K562 (cell line): Measurements from ENCODE around the gene ZNF646. TPM values are rescaled to one million over a fixed set of nuclear protein-coding genes. Genes with fewer than 3 reads are reported as not detected.

ENCODE experiments used
- CLOCK ChIP-seq: fragments of 250-450 bp; sonication (Bioruptor Pico); IDR thresholded peaks from 2 replicates; pipeline ENCODE4 v1.4.0; 2020; ENCODE audit warnings: mild to moderate bottlenecking, moderate library complexity, borderline replicate concordance
- ETV6 ChIP-seq, 3 experiments: fragments of 150-350 bp in 1 of 3; sonication (generic) in 1 of 3; formaldehyde crosslinking in 1 of 3; IDR thresholded peaks; 2 replicates each; pipeline versions ENCODE4 v1.6.1 to v1.8.0; 2014 to 2022; ENCODE audit warnings: borderline replicate concordance in 2 of 3, low read depth in 2 of 3, antibody characterized with exemption in 1 of 3, low read length in 1 of 3, mild to moderate bottlenecking in 1 of 3, missing genetic modification reagents in 1 of 3
- MECOM ChIP-seq: fragments of 250-450 bp; sonication (Bioruptor Pico); IDR thresholded peaks from 2 replicates; pipeline ENCODE4 v1.8.0; 2022; ENCODE audit warnings: inconsistent platforms
- TOE1 ChIP-seq, 2 experiments: fragments of 450-650 bp in 1 of 2; sonication (generic) in 1 of 2; formaldehyde crosslinking in 1 of 2; IDR thresholded peaks; 2 replicates each; pipeline versions ENCODE4 v1.7.1 to v1.8.0; 2016 to 2022; ENCODE audit warnings: borderline replicate concordance in 2 of 2, mild to moderate bottlenecking in 2 of 2, antibody characterized with exemption in 1 of 2, inconsistent platforms in 1 of 2, low read depth in 1 of 2, missing genetic modification reagents in 1 of 2, moderate library complexity in 1 of 2
- ZNF318 ChIP-seq, 2 experiments: fragments of 450-650 bp; IDR thresholded peaks; 2 replicates each; pipeline ENCODE4 v1.6.1; 2016; ENCODE audit warnings: mild to moderate bottlenecking in 2 of 2, borderline replicate concordance in 1 of 2, low read depth in 1 of 2, moderate library complexity in 1 of 2
- ZNF592 ChIP-seq: fragments of 450-650 bp; IDR thresholded peaks from 2 replicates; pipeline ENCODE4 v1.6.1; 2017; ENCODE audit warnings: antibody characterized with exemption, mild to moderate bottlenecking
- ZNF785 ChIP-seq: fragments of 250-450 bp; sonication (Bioruptor Pico); IDR thresholded peaks from 2 replicates; pipeline ENCODE4 v1.4.0; 2020; ENCODE audit warnings: mild to moderate bottlenecking
- polyA plus RNA-seq, 8 experiments: library from polyadenylated mRNA; depleted of rRNA in 4 of 8; stranded (reverse) in 5 of 8; unstranded in 3 of 8; fragments of >200 nt; fragmentation: Nextera tagmentation in 2 of 8; fragmentation: Illumina TruSeq in 1 of 8; extraction: Ambion mirVana in 2 of 8; extraction: Trizol in 1 of 8; gene quantifications; 2 replicates each; pipeline versions ENCODE4 v1.2.1 to v1.2.3, GENCODE V29; 2011 to 2014; ENCODE audit warnings: inconsistent platforms in 1 of 8, missing spikeins in 1 of 8
- total RNA-seq, 7 experiments: library from RNA; depleted of rRNA in 6 of 7; stranded (reverse); fragments of >200 nt in 6 of 7; fragmentation: Illumina TruSeq in 2 of 7; extraction: Trizol in 2 of 7; gene quantifications; 2 replicates each; pipeline versions ENCODE4 v1.2.1 to v1.2.3, GENCODE V29; 2011 to 2021; ENCODE audit warnings: low replicate concordance in 1 of 7

Gene ZNF646
- total and polyA plus RNA-seq, 9 of the 15 experiments (the other 6 are each of a cell fraction or from before 2014, with no cell fraction given), result 0.08 to 20.6 (median 8.0) TPM

GRCh38 chr16:31108035-31108793 lies 34.0 kb downstream of the ZNF646 start, which contains the start of gene BCKDK (continued):
- TF ChIP-seq CLOCK (CRISPR knock-in tag), result no peak
- TF ChIP-seq ETV6 (IDR thresholded peaks at IDR 0.05; ENCODE audit: borderline replicate concordance in 1 of 2, low read depth in 2 of 2, low read length in 1 of 2), result no peak
- TF ChIP-seq ETV6 (CRISPR knock-in tag; IDR thresholded peaks at IDR 0.05; ENCODE audit: borderline replicate concordance), result no peak
- no peak for TF ChIP-seq TOE1 (IDR thresholded peaks at IDR 0.05; ENCODE audit: borderline replicate concordance)
- no peak for TF ChIP-seq TOE1 (CRISPR knock-in tag; IDR thresholded peaks at IDR 0.05; ENCODE audit: borderline replicate concordance, low read depth)
- no peak for TF ChIP-seq MECOM (CRISPR knock-in tag)
- TF ChIP-seq ZNF785 (CRISPR knock-in tag), result no peak
- TF ChIP-seq ZNF592, result no peak
- no peak for TF ChIP-seq ZNF318 (IDR thresholded peaks at IDR 0.05; ENCODE audit: borderline replicate concordance in 1 of 2, low read depth in 1 of 2)
